ENCODE results near the gene PPP2R5E.
"Not testable (repeated sequence)": the region's sequence is repeated elsewhere in the genome, so short reads cannot be mapped to it uniquely, and the experiment has no call there.

Gene PPP2R5E

DNA sequence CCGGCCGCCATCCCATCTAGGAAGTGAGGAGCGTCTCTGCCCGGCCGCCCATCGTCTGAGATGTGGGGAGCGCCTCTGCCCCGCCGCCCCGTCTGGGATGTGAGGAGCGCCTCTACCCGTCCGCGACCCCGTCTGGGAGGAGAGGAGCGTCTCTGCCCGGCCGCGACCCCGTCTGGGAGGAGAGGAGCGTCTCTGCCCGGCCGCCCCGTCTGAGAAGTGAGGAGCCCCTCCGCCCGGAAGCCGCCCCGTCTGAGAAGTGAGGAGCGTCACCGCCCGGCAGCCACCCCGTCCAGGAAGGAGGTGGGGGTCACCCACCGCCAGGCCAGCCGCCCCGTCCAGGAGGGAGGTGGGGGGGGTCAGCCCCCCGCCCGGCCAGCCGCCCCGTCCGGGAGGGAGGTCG lies 20.7 kb downstream of the PPP2R5E start:
- DNase-seq (ENCODE audit: low read depth): not testable (repeated sequence)

DNA sequence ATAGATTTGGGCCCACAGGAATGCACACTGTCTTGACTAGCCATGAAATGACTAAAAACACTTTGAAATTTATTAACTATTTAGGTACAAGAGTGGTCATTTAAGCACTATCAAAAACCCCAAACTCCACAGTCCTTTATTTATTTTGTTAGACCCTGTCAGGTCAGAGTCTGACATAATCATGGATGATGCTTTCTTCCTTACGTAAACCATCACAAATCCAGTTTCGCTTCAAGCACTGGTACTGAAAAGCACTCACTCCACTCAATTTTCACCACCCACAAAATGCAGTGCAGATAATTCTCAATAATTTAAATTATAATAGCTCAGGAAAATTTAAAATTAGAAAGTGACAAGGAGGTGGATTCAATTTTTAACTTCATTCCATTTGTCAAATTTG lies 25.8 kb downstream of the PPP2R5E start:
- DNase-seq (ENCODE audit: low read depth): no peak

DNA sequence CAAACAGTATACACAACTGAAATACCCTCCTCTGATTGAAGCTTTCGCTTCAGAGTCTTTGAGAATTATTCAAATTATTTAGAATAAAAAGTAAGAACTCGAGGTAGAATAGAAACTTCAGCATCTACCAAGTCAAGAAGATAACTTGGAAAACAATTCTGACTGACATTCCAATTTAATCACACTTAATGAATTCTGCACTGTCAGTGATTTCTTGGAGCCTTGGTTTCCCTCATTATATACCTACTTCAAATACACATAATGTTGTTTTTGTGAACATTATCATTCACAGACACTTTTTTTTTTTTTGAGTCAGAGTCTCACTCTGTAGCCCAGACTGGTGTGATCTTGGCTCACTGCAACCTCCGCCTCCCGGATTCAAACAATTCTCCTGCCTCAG lies 27.9 kb downstream of the PPP2R5E start:
- DNase-seq (ENCODE audit: low read depth): no peak

DNA sequence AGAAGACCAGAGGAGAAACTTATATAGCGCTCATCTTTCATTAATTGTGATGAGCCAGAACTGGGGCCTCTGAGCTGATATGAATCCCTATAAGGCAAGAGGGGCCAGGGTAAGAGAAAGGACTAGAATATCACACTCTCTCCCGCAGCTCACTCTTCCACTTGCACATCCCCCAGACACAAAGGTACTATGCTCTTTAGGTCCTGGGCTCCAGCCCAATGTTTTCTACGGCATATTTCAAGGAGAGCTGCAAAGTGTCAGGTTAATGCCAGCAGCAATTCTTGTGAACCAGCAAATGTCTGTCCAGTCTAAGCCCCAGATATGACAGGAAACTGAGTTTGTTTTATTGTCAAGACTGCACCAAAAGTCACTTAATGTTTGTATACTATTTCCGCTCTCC lies 29.4 kb downstream of the PPP2R5E start:
- DNase-seq (ENCODE audit: low read depth): no peak

DNA sequence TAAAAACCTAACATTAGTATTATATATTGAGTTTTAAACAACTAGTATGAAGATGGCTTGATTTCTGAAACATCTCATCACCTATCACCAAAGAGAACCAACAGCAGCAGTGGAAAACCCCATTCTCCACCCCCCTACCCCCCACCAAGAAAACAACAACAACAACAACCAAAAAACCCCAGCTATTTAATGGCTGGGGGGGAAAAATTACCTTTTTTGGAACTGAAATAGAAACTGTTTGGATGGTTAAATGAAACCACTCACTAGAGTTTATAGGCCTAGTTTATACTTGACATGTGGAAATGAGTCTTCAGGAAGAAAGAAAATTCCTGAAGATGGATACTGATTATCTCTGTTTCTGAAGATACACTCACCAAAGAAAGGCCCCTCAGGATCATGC lies 30.3 kb downstream of the PPP2R5E start:
- no peak for DNase-seq (ENCODE audit: low read depth)

DNA sequence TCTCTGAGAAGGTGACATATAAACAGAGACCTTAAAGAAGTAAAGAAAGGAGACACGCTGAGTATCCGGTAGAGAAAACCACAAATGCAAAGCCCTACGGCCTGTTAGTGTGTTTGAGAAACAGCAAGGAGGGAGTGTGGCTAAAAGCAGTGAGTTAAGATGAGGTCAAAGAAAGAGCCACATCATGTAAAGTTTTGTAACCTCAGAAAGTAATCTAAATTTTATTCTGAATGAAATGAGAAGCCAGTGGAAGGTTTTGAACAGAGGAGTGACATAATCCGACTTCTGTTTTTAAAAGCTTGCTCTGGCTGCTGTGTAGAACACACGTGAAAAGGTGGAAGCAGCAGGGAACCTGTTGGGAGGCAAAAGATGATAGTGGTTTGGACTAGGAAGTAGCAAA lies 32.6 kb downstream of the PPP2R5E start:
- no peak for DNase-seq (ENCODE audit: low read depth)

DNA sequence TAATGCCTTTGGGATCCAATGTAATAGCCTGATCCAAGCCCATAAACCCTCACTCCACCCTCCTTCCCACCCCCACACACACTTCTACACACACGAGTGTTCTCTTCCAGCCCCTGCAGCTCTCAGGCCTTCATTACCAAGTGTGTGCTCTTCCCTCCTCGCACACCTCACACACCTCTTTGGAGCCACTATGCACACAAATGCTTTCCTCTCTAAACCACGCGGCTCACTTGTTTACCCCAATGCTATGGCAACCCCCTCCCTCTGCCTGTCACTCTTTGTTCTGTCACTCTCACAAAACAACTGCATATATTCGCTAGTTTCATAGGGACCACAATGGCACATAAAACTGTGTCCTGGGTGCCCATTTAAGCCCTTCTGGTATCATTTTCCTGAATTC lies 35.1 kb downstream of the PPP2R5E start:
- DNase-seq (ENCODE audit: low read depth): no peak

DNA sequence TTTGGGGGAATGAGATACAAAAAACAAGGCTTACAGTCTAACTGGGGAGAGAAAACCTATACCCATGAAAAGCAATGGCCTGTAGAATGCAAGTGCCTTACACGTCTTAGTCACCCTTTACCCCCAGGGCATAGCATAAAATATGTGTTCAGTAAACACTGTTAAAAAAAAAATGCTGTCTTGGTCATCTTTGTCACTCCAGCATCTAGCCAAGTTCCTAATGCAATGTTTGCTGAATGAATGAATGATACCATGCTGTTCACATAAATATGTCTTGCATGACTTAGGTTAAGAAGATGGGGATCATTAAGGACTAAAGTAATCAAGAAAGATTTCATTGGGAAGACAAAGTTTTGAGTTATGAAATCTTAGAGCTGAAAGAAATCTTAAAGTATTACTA lies 38.5 kb downstream of the PPP2R5E start:
- DNase-seq (ENCODE audit: low read depth): no peak

DNA sequence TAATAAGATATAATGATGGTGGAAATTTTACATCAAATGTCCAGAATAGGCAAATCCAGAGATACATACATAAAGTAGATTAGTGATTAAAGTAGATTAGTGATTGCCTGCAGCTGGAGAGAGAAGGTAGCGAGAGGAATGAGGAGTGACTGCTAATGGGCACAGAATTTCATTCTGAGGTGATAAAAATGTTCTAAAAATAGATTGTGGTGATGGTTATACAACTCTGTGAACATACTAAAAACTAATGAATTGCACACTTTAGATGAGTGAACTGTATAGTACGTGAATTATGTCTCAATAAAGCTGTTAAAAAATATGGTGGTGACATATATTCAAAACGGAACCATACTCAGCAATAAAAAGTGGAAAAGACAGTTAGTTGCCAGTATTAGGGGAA lies 41.7 kb downstream of the PPP2R5E start:
- no peak for DNase-seq (ENCODE audit: low read depth)

DNA sequence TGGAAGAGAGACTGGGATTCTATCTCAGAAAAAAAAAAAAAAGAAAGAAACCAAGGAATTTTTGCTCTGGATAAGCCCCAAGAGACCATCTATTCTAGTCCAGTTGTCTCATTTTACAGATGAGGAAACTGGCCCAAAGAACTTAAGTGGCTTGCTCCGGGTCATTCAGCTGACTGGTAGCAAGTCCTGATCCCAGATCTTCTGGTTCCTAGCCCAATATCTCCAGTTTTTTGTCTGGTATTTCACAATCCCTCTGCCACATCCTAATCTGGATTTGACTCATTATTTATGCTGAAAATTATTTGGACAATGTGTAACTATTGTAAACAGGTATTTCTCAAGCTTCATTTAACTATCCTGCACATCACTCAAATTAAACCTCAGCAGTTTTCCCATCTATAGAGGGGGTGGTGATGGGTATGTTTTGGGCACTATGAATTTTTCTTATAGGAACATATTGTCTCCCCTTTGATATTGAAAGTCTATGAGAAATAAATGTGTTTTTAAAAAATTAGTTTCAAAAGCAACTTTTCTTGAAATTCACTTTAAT lies 43.4 kb downstream of the PPP2R5E start:
- DNase-seq (ENCODE audit: low read depth): no peak

DNA sequence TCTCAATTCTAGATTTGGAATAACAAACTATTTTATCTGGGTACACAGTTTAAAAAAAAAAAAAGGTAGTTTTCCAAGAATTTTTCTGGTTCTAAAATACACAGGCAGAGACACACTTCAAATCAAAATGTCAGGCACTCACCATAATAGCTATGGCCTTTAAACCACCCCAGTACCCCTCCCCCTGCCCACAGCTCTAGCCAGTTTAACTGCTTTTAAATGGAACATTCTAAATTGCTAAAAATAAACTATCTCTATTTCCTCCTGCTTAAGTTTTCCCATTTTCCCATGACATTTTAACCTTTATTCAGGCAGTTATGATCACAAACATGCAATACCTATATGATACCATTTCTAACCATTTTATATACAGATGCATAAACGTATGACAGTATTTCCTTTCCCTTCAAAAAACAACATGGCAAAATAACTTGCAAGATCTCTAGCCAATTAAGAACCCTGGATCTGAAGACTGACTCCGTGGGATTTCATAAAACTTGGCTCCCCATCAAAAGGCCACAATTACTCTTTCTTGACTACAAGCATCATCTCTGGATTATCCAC lies 46.3 kb downstream of the PPP2R5E start:
- DNase-seq (ENCODE audit: low read depth): no peak

DNA sequence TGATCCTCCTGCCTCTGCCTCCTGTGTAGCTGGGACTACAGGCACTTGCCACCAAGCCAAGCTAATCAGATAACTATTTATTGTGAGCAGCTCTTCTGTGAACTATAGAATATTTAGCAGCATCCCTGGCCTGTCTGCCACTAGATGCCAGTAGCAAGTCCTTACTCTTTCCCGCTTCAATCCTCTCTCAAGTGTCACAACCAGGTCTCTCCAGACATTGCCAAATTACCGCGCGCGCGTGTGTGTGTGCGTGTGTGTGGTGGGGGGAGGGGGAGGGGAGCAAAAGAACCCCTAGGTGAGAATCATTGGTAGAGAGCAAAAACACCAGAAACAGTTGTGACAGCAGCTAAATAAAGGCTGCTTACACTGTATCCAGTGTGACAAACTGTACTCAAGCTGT lies 49.9 kb downstream of the PPP2R5E start:
- DNase-seq (ENCODE audit: low read depth): no peak

DNA sequence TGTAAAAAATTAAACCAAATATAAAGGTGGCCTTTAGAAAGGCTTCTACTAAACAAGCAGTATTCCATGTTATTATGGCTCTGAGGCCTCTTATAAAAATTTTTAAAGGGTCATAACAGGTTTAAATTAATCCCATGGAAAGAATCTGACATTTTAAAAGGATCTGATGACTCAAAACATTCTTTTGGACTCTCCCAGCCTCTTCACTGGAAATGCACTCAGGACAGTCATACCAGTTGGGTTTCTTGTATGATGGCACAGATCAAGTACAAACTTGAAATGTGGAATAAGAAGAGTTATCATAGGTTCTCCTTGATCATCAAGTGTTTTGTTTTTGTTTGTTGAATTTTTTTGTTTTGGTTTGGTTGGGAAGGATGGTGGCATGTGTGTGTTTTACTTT lies 50.8 kb downstream of the PPP2R5E start:
- DNase-seq (ENCODE audit: low read depth): no peak

DNA sequence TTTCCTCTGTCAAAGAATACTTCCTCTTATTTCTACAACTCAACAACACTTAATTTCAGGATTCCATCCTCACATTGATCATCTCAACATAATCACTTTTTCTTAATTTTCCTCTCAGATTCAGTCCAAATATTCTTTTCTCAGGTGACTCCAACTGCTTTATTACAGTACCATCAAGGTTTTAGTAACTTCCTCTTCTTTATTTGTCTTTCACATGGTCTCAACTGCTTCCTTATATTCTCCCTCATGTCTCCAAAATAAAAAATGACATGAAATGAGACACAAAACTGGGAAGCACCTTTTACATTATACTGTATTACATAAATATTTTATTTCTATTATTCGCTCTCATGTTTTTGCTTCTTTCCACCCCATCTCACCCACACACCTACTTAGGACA lies 55.5 kb downstream of the PPP2R5E start:
- DNase-seq (ENCODE audit: low read depth): no peak

DNA sequence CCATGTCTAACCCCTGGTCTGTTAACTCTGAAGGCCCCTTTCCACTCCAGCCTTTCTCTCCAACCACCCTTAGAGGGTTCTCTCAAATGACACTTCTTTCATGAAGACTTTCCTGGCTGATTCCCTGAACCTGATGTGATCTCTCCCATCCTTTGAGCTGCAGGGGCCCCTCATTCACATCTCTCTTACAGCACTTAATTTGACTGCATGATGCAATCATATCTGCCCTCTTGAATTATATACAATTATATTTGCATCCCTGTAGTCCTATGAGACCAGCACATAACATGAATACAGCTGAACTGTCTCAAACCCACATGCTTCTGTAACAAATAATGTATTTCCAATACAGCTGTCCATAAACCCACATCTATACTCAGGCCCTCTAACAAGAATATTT lies 56.4 kb downstream of the PPP2R5E start:
- DNase-seq (ENCODE audit: low read depth): no peak

DNA sequence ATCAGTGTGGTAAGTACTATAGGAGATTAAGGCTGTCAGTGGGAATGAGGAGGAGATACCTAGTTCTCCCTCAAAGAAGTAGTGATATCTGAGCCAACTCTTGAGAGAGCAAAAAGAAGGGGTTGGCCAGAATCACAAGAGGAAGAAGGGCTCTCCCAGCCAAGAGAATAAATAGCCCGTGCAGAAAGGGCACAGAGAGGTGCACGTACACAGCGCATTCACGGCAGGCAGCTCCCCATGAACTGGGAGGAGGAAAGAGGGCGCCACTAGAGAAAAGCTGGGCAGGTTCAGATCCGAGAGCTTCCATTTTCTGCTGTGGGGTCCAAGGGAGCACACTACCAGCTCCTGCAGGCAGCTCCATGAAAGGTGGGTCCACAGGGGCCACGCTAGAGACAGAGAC lies 59.9 kb downstream of the PPP2R5E start:
- no peak for DNase-seq (ENCODE audit: low read depth)

DNA sequence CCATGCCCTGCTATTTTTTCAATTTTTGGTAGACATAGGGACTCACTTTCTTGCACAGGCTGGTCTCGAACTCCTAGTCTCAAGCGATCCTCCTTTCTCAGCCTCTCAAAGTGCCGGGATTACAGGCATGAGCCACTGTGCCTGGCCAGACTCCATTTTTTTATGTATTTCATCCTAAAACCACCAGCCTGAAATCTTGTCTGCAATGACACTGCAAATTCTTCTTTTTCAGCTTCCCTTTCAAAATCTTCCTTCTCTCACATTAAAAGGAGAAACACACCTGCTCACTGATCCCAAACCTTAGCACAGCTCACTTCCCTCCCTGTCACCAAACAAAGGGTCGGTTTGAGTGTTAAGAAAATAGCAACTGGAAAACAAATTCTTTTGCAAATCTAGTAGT lies 62.6 kb downstream of the PPP2R5E start:
- DNase-seq (ENCODE audit: low read depth): no peak

DNA sequence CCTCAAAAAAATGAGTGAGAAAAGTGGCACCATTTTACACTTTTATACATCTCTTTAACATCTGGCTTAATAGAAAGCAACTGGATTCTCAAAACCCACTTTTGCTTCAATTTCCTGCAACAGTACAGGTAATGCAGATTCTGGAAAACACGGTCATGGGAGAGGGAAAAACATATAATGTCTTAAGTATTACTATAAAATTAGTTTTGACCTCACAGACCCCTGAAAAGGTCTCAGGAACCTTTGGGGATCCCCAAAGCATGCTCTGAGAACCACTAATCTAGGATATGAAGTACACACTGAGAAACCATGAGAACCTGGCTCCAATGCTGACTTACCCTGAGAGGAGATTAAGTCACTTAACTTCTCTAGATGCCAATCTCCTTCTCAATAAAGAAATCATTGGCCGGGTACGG lies 64.7 kb downstream of the PPP2R5E start:
- no peak for DNase-seq (ENCODE audit: low read depth)

DNA sequence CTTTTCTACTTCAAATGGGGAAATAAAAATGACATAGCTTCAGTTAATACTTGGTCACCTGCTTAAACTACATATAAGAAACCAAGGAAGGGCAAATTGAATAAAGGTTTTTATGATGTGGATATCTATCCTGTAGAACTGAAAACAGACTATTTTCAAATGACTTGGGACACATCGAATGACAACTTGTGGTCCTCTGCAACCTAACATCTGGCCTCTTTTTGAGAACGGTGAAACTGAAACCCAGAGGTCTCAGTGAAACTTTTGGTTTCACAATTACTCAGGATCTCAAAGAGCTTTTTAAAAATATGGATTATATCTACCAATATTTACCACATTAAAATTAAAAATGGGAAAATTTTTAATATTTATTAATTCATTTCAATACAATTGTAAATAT lies 65.2 kb downstream of the PPP2R5E start:
- no peak for DNase-seq (ENCODE audit: low read depth)

DNA sequence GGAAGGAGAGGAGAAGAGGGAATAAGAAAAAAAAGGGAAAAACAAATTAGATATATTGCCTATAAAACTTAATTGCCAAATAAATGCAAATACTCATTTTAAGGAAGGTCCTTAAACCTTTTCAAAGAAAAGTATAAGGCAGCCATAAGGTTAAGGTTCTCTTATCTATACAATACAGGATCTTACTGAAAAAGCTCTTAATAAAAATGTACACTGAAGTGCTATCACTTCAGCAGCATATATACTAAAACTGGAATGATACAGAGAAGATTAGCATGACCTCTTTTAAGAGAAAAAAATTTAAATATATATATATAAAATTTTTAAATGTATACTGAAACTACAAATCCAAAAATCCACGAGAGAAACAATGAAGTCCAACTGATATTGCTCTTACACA lies 65.6 kb downstream of the PPP2R5E start:
- no peak for DNase-seq (ENCODE audit: low read depth)

DNA sequence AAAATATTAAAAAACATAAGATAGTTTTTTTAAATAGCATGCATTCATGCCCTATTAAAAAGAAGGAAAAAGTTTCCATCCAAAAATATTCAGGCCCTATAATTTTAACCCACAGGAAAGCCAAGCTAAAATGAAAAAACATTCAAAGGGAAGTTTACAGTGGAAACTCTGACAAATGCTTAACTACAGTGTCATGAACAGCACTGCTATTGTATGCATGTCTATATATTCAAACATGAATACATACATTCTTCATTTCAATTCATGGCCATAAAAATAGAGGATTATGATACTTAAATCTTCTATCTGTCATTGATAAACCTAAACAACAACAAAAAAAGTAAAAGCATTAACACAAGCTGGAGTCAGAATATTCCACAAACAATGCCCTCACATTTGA lies 67.4 kb downstream of the PPP2R5E start:
- DNase-seq (ENCODE audit: low read depth): no peak

DNA sequence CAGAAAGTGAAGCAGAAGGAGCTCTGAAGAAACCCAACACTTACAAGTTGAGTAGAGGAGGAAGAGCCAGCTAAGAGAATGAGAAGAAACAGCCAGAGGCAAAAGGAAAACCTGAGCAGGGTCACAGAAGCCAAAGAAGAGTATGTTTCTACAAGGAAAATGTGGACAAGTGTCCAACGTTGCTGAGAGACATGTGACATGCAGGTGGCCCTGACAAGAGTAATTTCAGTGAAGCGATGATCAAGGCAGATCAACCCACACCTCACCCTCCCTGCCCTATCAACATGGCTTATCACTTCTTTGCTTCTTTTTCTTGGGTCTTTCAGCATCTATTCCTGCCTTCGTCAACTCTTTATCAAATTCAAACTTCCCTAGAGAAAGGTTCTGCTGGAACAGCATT lies 68.3 kb downstream of the PPP2R5E start:
- DNase-seq (ENCODE audit: low read depth): no peak

DNA sequence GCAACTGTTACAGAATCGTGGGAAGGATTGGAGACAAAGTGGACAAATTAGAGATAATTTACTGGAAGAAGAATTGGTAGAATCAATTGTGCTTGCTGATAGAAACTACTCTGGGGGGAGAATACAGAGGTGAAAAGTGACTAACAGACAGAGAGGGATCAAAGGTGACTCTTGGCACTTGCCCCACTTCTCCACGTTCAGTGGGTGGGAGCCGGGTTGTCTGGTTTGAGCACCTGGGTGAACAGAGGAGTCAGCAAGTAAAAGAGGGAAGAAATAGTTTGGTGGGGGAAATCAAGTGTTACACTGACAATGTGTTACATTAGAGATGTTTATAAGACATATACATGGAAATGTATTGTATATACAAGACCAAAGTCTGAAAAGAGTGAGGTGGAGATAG lies 69.1 kb downstream of the PPP2R5E start:
- DNase-seq (ENCODE audit: low read depth): no peak

DNA sequence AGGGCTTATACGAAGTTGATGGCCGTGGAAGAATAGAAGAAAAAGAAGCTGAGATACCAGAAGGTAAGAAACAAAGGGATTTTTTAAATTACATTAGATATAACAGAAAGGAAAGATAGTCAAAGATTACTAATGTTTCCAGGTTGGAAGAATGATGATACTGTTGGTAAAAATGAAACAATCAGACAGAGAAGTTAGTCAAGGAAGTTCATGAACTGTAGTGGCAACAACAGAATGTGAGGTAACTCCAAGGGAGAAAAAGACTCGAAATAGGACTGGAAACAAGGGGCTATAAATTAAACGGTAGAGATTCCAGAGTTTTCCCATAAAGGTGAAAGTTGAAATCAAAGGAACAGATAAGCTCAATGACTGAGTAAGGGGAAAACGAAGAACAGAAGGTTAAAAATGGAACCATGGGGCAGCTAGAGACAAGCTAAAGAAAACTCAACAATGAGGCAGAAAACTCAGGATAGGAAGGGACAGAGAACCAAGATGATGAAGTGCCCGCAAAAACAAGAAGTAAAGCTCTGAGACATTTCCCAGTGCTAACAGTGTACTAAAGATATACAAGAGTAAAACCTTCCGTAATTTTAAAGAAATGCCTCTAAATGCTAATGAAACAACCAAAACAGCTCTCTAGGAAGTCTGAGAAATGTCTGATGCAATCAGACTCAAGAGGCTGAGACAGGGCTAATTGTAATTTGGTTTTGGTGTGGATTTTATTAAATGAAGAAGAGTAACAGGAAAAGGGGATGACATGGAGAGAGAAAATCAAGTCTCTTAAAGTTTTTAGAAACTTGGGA lies 70.0 kb downstream of the PPP2R5E start:
- DNase-seq (ENCODE audit: low read depth): no peak
